ENCODE results near the gene ADGRG4.

- TF ChIP-seq ATF3 (CRISPR knock-in tag; conservative IDR thresholded peaks at IDR 0.05) (no peak), EMX1 (CRISPR knock-in tag; IDR thresholded peaks at IDR 0.05) (no peak), SP1 (CRISPR knock-in tag; conservative IDR thresholded peaks at IDR 0.05) (no peak), CTCF (IDR thresholded peaks at IDR 0.05) (no peak), NR2C2 (CRISPR knock-in tag; IDR thresholded peaks at IDR 0.05) (no peak), E2F1 (CRISPR knock-in tag; IDR thresholded peaks at IDR 0.05) (no peak), ATF2 (CRISPR knock-in tag; IDR thresholded peaks at IDR 0.05; ENCODE audit: borderline replicate concordance, low read depth) (no peak), ZNF416 (CRISPR knock-in tag; IDR thresholded peaks at IDR 0.05) (no peak), ZMAT4 (CRISPR knock-in tag; IDR thresholded peaks at IDR 0.05) (no peak), FOXK1 (CRISPR knock-in tag; IDR thresholded peaks at IDR 0.05) (no peak), SOX15 (CRISPR knock-in tag; IDR thresholded peaks at IDR 0.05) (no peak), ZBTB43 (CRISPR knock-in tag; IDR thresholded peaks at IDR 0.05) (no peak), ZNF317 (CRISPR knock-in tag; IDR thresholded peaks at IDR 0.05; ENCODE audit: borderline replicate concordance, low read depth) (no peak)
Measured at GRCh38 chrX:136262243-136262642, 38.5 kb upstream of the ADGRG4 start.

Data from WTC11 (cell line).